HL-60/S4 (cell line): ENCODE data around the gene ZNF503.

Experiments
- in situ Hi-C: fragments of 300-500 bp; cut with MboI; formaldehyde crosslinking; loops from 2 replicates; pipeline ENCODE4 v1.14.3; 2022; ENCODE audit warnings: low sequenced_read_pairs

ZNF503 gene

GRCh38 chr10:75407224-75407712 lies 5.7 kb upstream of the ZNF503 start:
- in situ Hi-C loops = no loop called here

GRCh38 chr10:75406462-75407223 lies 5.1 kb upstream of the ZNF503 start:
- in situ Hi-C loops = no loop called here

GRCh38 chr10:75405598-75406461 lies 4.3 kb upstream of the ZNF503 start:
- in situ Hi-C loops = no loop called here

- in situ Hi-C loops = no loop called here
These were observed 3.4 kb upstream of the ZNF503 start for GRCh38 chr10:75404815-75405597.

- in situ Hi-C loops = no loop called here
These were observed 2.6 kb upstream of the ZNF503 start for GRCh38 chr10:75403939-75404814.

- in situ Hi-C loops = no loop called here
These were observed 1.8 kb upstream of the ZNF503 start for GRCh38 chr10:75403144-75403938.

- in situ Hi-C loops = no loop called here
These were observed 1.1 kb upstream of the ZNF503 start for GRCh38 chr10:75402486-75403143.

GRCh38 chr10:75400771-75401568 lies 594 bp downstream of the ZNF503 start:
- in situ Hi-C loops = no loop called here

GRCh38 chr10:75400163-75400770 lies 1.3 kb downstream of the ZNF503 start:
- in situ Hi-C loops = no loop called here

GRCh38 chr10:75399461-75400162 lies 2.0 kb downstream of the ZNF503 start:
- in situ Hi-C loops = no loop called here

GRCh38 chr10:75398692-75399460 lies 2.7 kb downstream of the ZNF503 start:
- in situ Hi-C loops = no loop called here

- in situ Hi-C loops = no loop called here
These were observed 3.3 kb downstream of the ZNF503 start for GRCh38 chr10:75398200-75398691.

GRCh38 chr10:75397496-75398199 lies 3.9 kb downstream of the ZNF503 start:
- in situ Hi-C loops = no loop called here

- in situ Hi-C loops = no loop called here
These were observed 4.7 kb downstream of the ZNF503 start for GRCh38 chr10:75396631-75397495.
